DND-41 (cell line): ENCODE results near the gene MADCAM1.
"Not testable (repeated sequence)": the region's sequence is repeated elsewhere in the genome, so short reads cannot be mapped to it uniquely, and the experiment has no call there.

Experiments
- ATAC-seq: fragments of 200-7000 bp; cut with Tn5 transposase; 3 replicates; pipeline ENCODE4 v1.9.1; 2021; ENCODE audit warnings: low read depth; ENCODE audit not compliant: insufficient read depth
- DNase-seq: peaks from one replicate; pipeline ENCODE4 v3.0.0-alpha.2; 2020
- H2AFZ ChIP-seq: 2 replicates; pipeline ENCODE4 v1.6.0; 2012; ENCODE audit warnings: low read depth, low read length
- H3K27ac ChIP-seq: 2 replicates; pipeline ENCODE4 v1.5.1; 2012; ENCODE audit warnings: low read length, inconsistent platforms
- H3K27me3 ChIP-seq: fragments of 200-600 bp; sonication (generic); 2 replicates; pipeline ENCODE4 v1.6.0; 2012; ENCODE audit warnings: low read length, mild to moderate bottlenecking, inconsistent platforms; ENCODE audit not compliant: insufficient read depth, poor library complexity
- H3K36me3 ChIP-seq: 2 replicates; pipeline ENCODE4 v1.5.1; 2012; ENCODE audit warnings: low read length, inconsistent platforms; ENCODE audit not compliant: insufficient read depth
- H3K4me1 ChIP-seq: 2 replicates; pipeline ENCODE4 v1.5.1; 2012; ENCODE audit warnings: mild to moderate bottlenecking, low read length; ENCODE audit not compliant: insufficient read depth
- H3K4me2 ChIP-seq: 2 replicates; pipeline ENCODE4 v1.6.0; 2012; ENCODE audit warnings: mild to moderate bottlenecking, moderate library complexity, low read length, inconsistent platforms; ENCODE audit not compliant: insufficient read depth
- H3K4me3 ChIP-seq, 2 experiments: fragments of 200-600 bp in 1 of 2; shearing (Covaris generic) in 1 of 2; 2 replicates each; pipeline ENCODE4 v1.5.1; 2012 to 2016; ENCODE audit warnings: inconsistent platforms in 2 of 2, low read length in 2 of 2, mild to moderate bottlenecking in 2 of 2, low read depth in 1 of 2, moderate library complexity in 1 of 2
- H3K79me2 ChIP-seq: 2 replicates; pipeline ENCODE4 v1.6.0; 2012; ENCODE audit warnings: low read length, inconsistent platforms; ENCODE audit not compliant: insufficient read depth
- H3K9ac ChIP-seq: 2 replicates; pipeline ENCODE4 v1.6.0; 2012; ENCODE audit warnings: low read depth, mild to moderate bottlenecking, inconsistent platforms, low read length, moderate library complexity
- H3K9me3 ChIP-seq: 2 replicates; pipeline ENCODE4 v1.5.1; 2012; ENCODE audit warnings: low read length, moderate library complexity, mild to moderate bottlenecking, inconsistent platforms; ENCODE audit not compliant: insufficient read depth, severe bottlenecking
- H4K20me1 ChIP-seq: 2 replicates; pipeline ENCODE4 v1.6.0; 2012; ENCODE audit warnings: low read length; ENCODE audit not compliant: insufficient read depth
- CTCF ChIP-seq: IDR thresholded peaks from 2 replicates; pipeline ENCODE4 v1.5.1; 2012; ENCODE audit warnings: borderline replicate concordance, low read length, moderate library complexity, mild to moderate bottlenecking; ENCODE audit not compliant: poor library complexity, severe bottlenecking; ENCODE audit errors: extremely low read depth
- EZH2 ChIP-seq: IDR thresholded peaks from 3 replicates; pipeline ENCODE4 v1.6.1; 2012; ENCODE audit warnings: borderline replicate concordance, low read depth, mild to moderate bottlenecking, moderate library complexity, low read length, inconsistent platforms; ENCODE audit not compliant: severe bottlenecking

Gene MADCAM1

GRCh38 chr19:449916-450315, 46.4 kb upstream of the MADCAM1 start:
- no peak for ATAC-seq
- Histone ChIP-seq H3K9me3 (peaks cover 17% of the 10 kb centered on the region), H3K4me1 (no peaks in the 10 kb centered on the region), H3K4me3 (no peak overlapping the region), H3K4me2 (no peak overlapping the region), H3K36me3 (no peaks in the 10 kb centered on the region), H4K20me1 (no peaks in the 10 kb centered on the region), H3K79me2 (no peaks in the 10 kb centered on the region), H3K9ac (no peak overlapping the region), H3K27ac (no peak overlapping the region), H3K27me3 (no peaks in the 10 kb centered on the region), H2AFZ (no peak overlapping the region)
- TF ChIP-seq CTCF (no peak), EZH2 (no peak)
- no peak for DNase-seq

GRCh38 chr19:450912-451481, 45.3 kb upstream of the MADCAM1 start:
- H3K36me3 ChIP-seq, H3K4me3 ChIP-seq, H4K20me1 ChIP-seq, H3K27ac ChIP-seq, H3K9ac ChIP-seq, H3K4me1 ChIP-seq, H3K27me3 ChIP-seq, H3K79me2 ChIP-seq, DNase-seq, H2AFZ ChIP-seq, H3K4me2 ChIP-seq, ATAC-seq: not testable (repeated sequence)
- H3K9me3 ChIP-seq: peaks cover 17% of the 10 kb centered on the region

GRCh38 chr19:452829-453228, 43.5 kb upstream of the MADCAM1 start:
- H3K9me3 ChIP-seq: peaks cover 26% of the 10 kb centered on the region
- H3K4me3 ChIP-seq: no peak overlapping the region
- ATAC-seq: no peak
- no peak overlapping the region for H3K9ac ChIP-seq
- H3K27ac ChIP-seq: no peak overlapping the region
- no peak overlapping the region for H3K4me2 ChIP-seq
- no peaks in the 10 kb centered on the region for H3K27me3 ChIP-seq
- H4K20me1 ChIP-seq: no peaks in the 10 kb centered on the region
- TF ChIP-seq CTCF (no peak), EZH2 (no peak)
- no peaks in the 10 kb centered on the region for H3K4me1 ChIP-seq
- no peak for DNase-seq
- no peaks in the 10 kb centered on the region for H3K36me3 ChIP-seq
- no peak overlapping the region for H2AFZ ChIP-seq
- H3K79me2 ChIP-seq: no peaks in the 10 kb centered on the region

GRCh38 chr19:453606-454005, 42.7 kb upstream of the MADCAM1 start:
- H3K79me2 ChIP-seq: no peaks in the 10 kb centered on the region
- H3K9ac ChIP-seq: no peak overlapping the region
- no peak overlapping the region for H3K4me3 ChIP-seq
- no peak for DNase-seq
- H4K20me1 ChIP-seq: no peaks in the 10 kb centered on the region
- no peak overlapping the region for H3K27ac ChIP-seq
- H3K4me2 ChIP-seq: no peak overlapping the region
- H3K36me3 ChIP-seq: no peaks in the 10 kb centered on the region
- H3K9me3 ChIP-seq: peaks cover 26% of the 10 kb centered on the region
- H3K27me3 ChIP-seq: no peaks in the 10 kb centered on the region
- no peak for ATAC-seq
- no peaks in the 10 kb centered on the region for H3K4me1 ChIP-seq
- H2AFZ ChIP-seq: no peak overlapping the region
- TF ChIP-seq EZH2: no peak
- TF ChIP-seq CTCF: no peak
